GM20000 (cell line): ENCODE data around the gene SMAD1.

Experiments used
- DNase-seq: peaks from one replicate; pipeline ENCODE4 v3.0.0; 2012; ENCODE audit warnings: low spot score
- CTCF ChIP-seq: IDR thresholded peaks from 2 replicates; pipeline ENCODE4 v1.5.1; 2012; ENCODE audit warnings: mild to moderate bottlenecking, control low read depth; ENCODE audit errors: extremely low read depth, missing control alignments

Gene SMAD1

GRCh38 chr4:145481942-145482208, 222 bp downstream of the SMAD1 start:
- no peak for DNase-seq
- TF ChIP-seq CTCF = no peak

DNA sequence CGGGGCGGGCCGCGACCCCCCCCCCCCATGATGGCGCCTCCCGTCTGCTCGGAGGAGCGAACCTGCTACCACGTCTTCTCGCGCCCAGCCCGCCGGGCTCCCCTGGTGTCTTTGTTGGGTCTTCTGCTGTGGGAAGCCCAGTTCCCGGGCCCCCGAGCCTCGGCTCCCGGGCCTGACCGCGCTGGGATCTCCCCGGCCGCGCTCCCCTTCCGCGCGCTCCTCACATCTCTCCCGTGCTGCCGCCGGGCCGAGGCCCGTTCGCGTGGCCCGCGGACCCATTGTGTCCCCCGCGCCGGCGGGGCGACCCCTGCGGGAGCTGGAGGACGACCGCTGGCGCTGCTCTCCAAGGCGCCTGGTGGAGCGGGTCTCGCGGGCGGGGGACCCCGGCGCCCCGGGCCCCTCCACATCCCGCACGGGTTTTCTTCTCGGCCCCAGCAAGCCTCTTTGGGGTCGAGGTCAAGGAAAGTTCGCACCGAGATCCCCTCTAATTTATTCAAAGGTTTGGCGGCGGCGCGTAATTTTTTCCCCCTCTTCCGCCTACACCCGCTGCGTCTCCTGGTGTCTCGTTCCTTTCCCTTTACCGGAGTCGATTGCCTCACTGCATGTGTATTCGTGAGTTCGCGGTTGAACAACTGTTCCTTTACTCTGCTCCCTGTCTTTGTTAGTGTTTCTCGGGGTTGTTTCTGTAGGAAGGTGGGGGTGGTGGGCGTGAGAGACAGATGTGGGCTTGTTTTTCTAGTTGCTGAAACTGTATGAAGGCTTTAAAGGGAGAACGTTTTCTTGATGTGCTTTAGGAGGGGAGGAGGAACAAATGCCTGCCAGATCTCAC, 770 bp downstream of the SMAD1 start:
- peak; percentile 73 for DNase-seq
- TF ChIP-seq CTCF = no peak

GRCh38 chr4:145483514-145483913, 1.9 kb downstream of the SMAD1 start:
- no peak for DNase-seq
- TF ChIP-seq CTCF = no peak

- no peak for DNase-seq
- TF ChIP-seq CTCF = no peak
Measured at GRCh38 chr4:145484225-145484846, 2.7 kb downstream of the SMAD1 start.

DNA sequence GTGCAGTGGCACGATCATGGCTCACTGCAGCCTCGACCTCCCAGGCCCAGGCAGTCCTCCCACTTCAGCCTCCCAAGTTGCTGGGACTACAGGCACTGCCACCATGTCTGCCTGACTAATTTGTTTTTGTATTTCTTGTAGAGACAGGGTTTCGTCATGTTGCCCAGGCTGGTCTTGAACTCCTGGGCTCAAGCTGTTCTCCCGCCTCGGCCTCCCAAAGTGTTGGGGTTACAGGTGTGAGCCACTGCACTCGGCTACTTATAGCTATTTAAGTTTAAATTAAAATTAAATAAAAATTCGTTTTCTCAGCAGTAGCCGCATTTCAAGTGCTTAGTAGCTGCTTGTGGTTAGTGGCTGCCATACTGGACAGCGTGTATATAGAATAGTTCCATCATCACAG, 3.5 kb downstream of the SMAD1 start:
- TF ChIP-seq CTCF = no peak
- no peak for DNase-seq

DNA sequence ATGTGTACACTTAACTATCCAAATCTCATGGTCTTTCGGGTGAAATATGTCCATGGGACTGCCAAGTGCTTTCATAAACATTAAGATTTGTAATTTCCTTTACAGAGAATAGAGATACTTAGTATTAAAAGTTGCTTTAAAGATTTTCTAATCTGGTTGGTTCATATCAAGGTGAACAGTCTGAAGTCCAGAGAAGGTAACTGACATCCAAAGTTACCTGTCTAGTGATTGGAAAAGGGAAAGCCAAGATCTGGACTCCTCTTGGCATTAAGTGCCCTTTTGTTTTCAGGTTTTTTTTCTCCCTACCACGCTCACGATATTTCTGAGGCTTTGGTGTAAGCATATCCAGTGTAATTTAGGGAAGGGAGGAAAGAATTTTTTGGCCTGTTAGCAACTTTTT, 5.0 kb downstream of the SMAD1 start:
- no peak for TF ChIP-seq CTCF
- DNase-seq = no peak

DNA sequence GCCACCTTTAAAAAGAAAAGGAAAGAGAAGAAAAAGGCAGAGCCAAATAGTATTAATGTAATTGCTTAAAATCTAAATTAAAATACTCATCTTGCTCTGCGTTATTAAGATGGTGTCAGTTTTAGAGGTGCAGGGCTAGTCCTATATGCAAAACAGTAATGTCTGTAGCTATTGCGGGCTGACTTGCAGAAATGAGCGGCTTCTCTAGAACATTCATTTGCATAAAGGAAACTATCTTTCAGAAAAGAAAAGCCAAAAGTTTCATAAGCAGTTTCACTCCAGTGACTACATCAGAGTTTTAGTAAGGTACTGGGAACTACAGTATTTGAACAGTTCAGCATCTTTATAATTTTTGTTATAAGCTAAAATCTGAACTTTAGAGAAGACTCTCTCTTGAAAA, 6.0 kb downstream of the SMAD1 start:
- peak; percentile 77 for DNase-seq

More for the DNA sequence above, 6.0 kb downstream of the SMAD1 start:
- no peak for TF ChIP-seq CTCF
